SK-N-SH (cell line): ENCODE results near the gene SPRR1B. TPM values are rescaled to one million over a fixed set of nuclear protein-coding genes. Genes with fewer than 3 reads are reported as not detected.
"Not testable (repeated sequence)": the region's sequence is repeated elsewhere in the genome, so short reads cannot be mapped to it uniquely, and the experiment has no call there.

Source experiments
- CTCF ChIA-PET: fragments of 300-600, 350-600 bp; formaldehyde crosslinking; extraction: SDS; loops from one replicate; lab custom pipeline; 2021; lab: Yijun Ruan, JAX
- POLR2A ChIA-PET: fragments of 350-600 bp; sonication (Branson Sonifier 250); formaldehyde crosslinking; extraction: SDS; loops from one replicate; lab custom pipeline; 2020; ENCODE audit warnings: antibody characterized with exemption, inconsistent platforms; lab: Yijun Ruan, JAX
- DNase-seq: peaks from one replicate; pipeline ENCODE4 v3.0.0; 2012
- H2AFZ ChIP-seq: fragments of 200-600 bp; sonication (generic); 2 replicates; pipeline ENCODE4 v1.8.1; 2016; ENCODE audit warnings: antibody characterized with exemption, mild to moderate bottlenecking, low read depth
- H3F3A ChIP-seq: fragments of 200-600 bp; sonication (generic); replicated peaks from 2 replicates; pipeline ENCODE3; 2016; ENCODE audit warnings: antibody characterized with exemption, mild to moderate bottlenecking; ENCODE audit not compliant: insufficient read depth
- H3K27ac ChIP-seq, 2 experiments: fragments of 200-500 bp in 1 of 2; fragments of 200-600 bp in 1 of 2; sonication (Bioruptor generic) in 1 of 2; sonication (generic), shearing (Covaris generic) in 1 of 2; 2 replicates each; pipeline versions ENCODE4 v1.5.1 to v1.6.1; 2014 to 2016; ENCODE audit warnings: low read depth in 2 of 2, inconsistent platforms in 1 of 2, low read length in 1 of 2, mild to moderate bottlenecking in 1 of 2, mixed read lengths in 1 of 2
- H3K27me3 ChIP-seq: fragments of 200-600 bp; sonication (generic), shearing (Covaris generic); 2 replicates; pipeline ENCODE4 v1.6.1; 2016; ENCODE audit warnings: mixed run types; ENCODE audit not compliant: insufficient read depth
- H3K36me3 ChIP-seq, 2 experiments: fragments of 200-500 bp in 1 of 2; fragments of 200-600 bp in 1 of 2; sonication (Bioruptor generic) in 1 of 2; sonication (generic) in 1 of 2; replicated peaks in 1 of 2; 2 replicates each; pipeline versions ENCODE3 to v1.5.1; 2014 to 2016; ENCODE audit warnings: low read length in 1 of 2, mild to moderate bottlenecking in 1 of 2; ENCODE audit not compliant: insufficient read depth in 2 of 2, control insufficient read depth in 1 of 2
- H3K4me1 ChIP-seq, 2 experiments: fragments of 200-500 bp in 1 of 2; fragments of 200-600 bp in 1 of 2; sonication (Bioruptor generic) in 1 of 2; sonication (generic), shearing (Covaris generic) in 1 of 2; 2 replicates each; pipeline versions ENCODE4 v1.5.1 to v1.6.1; 2014 to 2016; ENCODE audit warnings: low read depth in 1 of 2, low read length in 1 of 2, mixed run types in 1 of 2; ENCODE audit not compliant: insufficient read depth in 2 of 2, control insufficient read depth in 1 of 2
- H3K4me2 ChIP-seq: fragments of 200-600 bp; sonication (generic), shearing (Covaris generic); 2 replicates; pipeline ENCODE4 v1.6.1; 2017; ENCODE audit warnings: mixed run types
- H3K4me3 ChIP-seq, 2 experiments: fragments of 200-500 bp in 1 of 2; fragments of 200-600 bp in 1 of 2; sonication (Bioruptor generic) in 1 of 2; sonication (generic), shearing (Covaris generic) in 1 of 2; 2 replicates each; pipeline versions ENCODE4 v1.5.1 to v1.8.1; 2014 to 2016; ENCODE audit warnings: low read depth in 2 of 2, inconsistent platforms in 1 of 2, low read length in 1 of 2, mild to moderate bottlenecking in 1 of 2, mixed read lengths in 1 of 2, moderate library complexity in 1 of 2
- H3K79me2 ChIP-seq: fragments of 200-600 bp; sonication (generic); 2 replicates; pipeline ENCODE4 v1.8.1; 2017; ENCODE audit warnings: mild to moderate bottlenecking; ENCODE audit not compliant: insufficient read depth
- H3K9ac ChIP-seq: fragments of 200-600 bp; sonication (generic); 2 replicates; pipeline ENCODE4 v1.6.1; 2017; ENCODE audit warnings: mixed run types
- H3K9me2 ChIP-seq: fragments of 200-600 bp; sonication (generic); 2 replicates; pipeline ENCODE4 v1.6.1; 2017; ENCODE audit warnings: mixed run types
- H3K9me3 ChIP-seq: fragments of 200-600 bp; sonication (generic); 2 replicates; pipeline ENCODE4 v1.6.1; 2017; ENCODE audit warnings: mixed run types, mild to moderate bottlenecking, moderate library complexity
- H4K20me1 ChIP-seq: fragments of 200-600 bp; sonication (generic); 2 replicates; pipeline ENCODE4 v1.6.1; 2017; ENCODE audit warnings: mild to moderate bottlenecking, mixed run types; ENCODE audit not compliant: insufficient read depth
- CHD2 ChIP-seq: fragments of 150-350 bp; IDR thresholded peaks from 2 replicates; pipeline ENCODE4 v1.6.1; 2018; ENCODE audit warnings: low read length; ENCODE audit not compliant: partially characterized antibody
- CTCF ChIP-seq: fragments of 200-600 bp; sonication (generic); IDR thresholded peaks from 2 replicates; pipeline ENCODE4 v1.6.1; 2017; ENCODE audit warnings: antibody characterized with exemption, mild to moderate bottlenecking, moderate library complexity
- EP300 ChIP-seq, 2 experiments: IDR thresholded peaks; 2 replicates each; pipeline versions ENCODE4 v1.4.0 to v1.6.1; 2012; ENCODE audit warnings: borderline replicate concordance in 1 of 2, low read depth in 1 of 2, low read length in 1 of 2
- EZH2phosphoT487 ChIP-seq: fragments of 200-600 bp; sonication (generic); IDR thresholded peaks from 2 replicates; pipeline ENCODE4 v1.6.1; 2017; ENCODE audit warnings: low read depth, mixed run types, mild to moderate bottlenecking, antibody characterized with exemption, moderate library complexity, borderline replicate concordance
- FOSL2 ChIP-seq: IDR thresholded peaks from 2 replicates; pipeline ENCODE4 v1.4.0; 2012; ENCODE audit warnings: low read depth, mild to moderate bottlenecking, moderate library complexity, borderline replicate concordance
- GABPA ChIP-seq: IDR thresholded peaks from 2 replicates; pipeline ENCODE4 v1.4.0; 2012; ENCODE audit warnings: low read depth, mild to moderate bottlenecking
- GATA2 ChIP-seq: sonication (generic); formaldehyde crosslinking; IDR thresholded peaks from 2 replicates; pipeline ENCODE4 v1.5.0; 2020; ENCODE audit warnings: mild to moderate bottlenecking, missing genetic modification reagents
- IRF3 ChIP-seq: fragments of 150-350 bp; IDR thresholded peaks from 2 replicates; pipeline ENCODE4 v1.6.1; 2016; ENCODE audit warnings: mild to moderate bottlenecking, low read depth, low read length
- MAX ChIP-seq: IDR thresholded peaks from 2 replicates; pipeline ENCODE4 v1.4.0; 2012; ENCODE audit warnings: low read depth
- MXI1 ChIP-seq: IDR thresholded peaks from 2 replicates; pipeline ENCODE4 v1.6.1; 2012; ENCODE audit warnings: mild to moderate bottlenecking, low read depth, low read length, improper control_type of control experiment
- PBX3 ChIP-seq: IDR thresholded peaks from 2 replicates; pipeline ENCODE4; 2012
- POLR2AphosphoS5 ChIP-seq: IDR thresholded peaks from 2 replicates; pipeline ENCODE4 v1.6.1; 2012; ENCODE audit warnings: low read depth, low read length
- RAD21 ChIP-seq: IDR thresholded peaks from 2 replicates; pipeline ENCODE4 v1.6.1; 2012; ENCODE audit warnings: mild to moderate bottlenecking, low read length
- REST ChIP-seq: IDR thresholded peaks from 2 replicates; pipeline ENCODE4 v1.6.1; 2012; ENCODE audit warnings: mild to moderate bottlenecking, low read depth, low read length, moderate library complexity
- SIN3A ChIP-seq: IDR thresholded peaks from 2 replicates; pipeline ENCODE4 v1.6.1; 2012; ENCODE audit warnings: low read depth, mild to moderate bottlenecking, low read length, moderate library complexity, borderline replicate concordance
- SMC3 ChIP-seq: IDR thresholded peaks from 2 replicates; pipeline ENCODE4 v1.6.1; 2012; ENCODE audit warnings: low read depth, low read length, improper control_type of control experiment
- TAF1 ChIP-seq: IDR thresholded peaks from 2 replicates; pipeline ENCODE4 v1.6.1; 2012; ENCODE audit warnings: low read depth, mild to moderate bottlenecking, low read length, moderate library complexity, borderline replicate concordance
- TCF12 ChIP-seq: IDR thresholded peaks from 2 replicates; pipeline ENCODE4 v1.4.0; 2012
- USF1 ChIP-seq: IDR thresholded peaks from 2 replicates; pipeline ENCODE4 v1.4.0; 2012; ENCODE audit warnings: low read depth, borderline replicate concordance
- USF2 ChIP-seq: fragments of 150-350 bp; IDR thresholded peaks from 2 replicates; pipeline ENCODE4 v1.6.1; 2017; ENCODE audit warnings: antibody characterized with exemption, low read length, low read depth, borderline replicate concordance
- WGBS: methylation state at CpG from one replicate; pipeline ENCODE4 v1.1.6; 2017; ENCODE audit warnings: low lambda C conversion rate; 5-methylcytosine and 5-hydroxymethylcytosine counted together
- polyA plus RNA-seq, 3 experiments: library from polyadenylated mRNA; depleted of rRNA; stranded (reverse); fragments of >200 nt; gene quantifications; 2 replicates each; pipeline ENCODE4 v1.2.3, GENCODE V29; 2012

Gene SPRR1B
- polyA plus RNA-seq, 1 of the 3 experiments (the other 2 are of a cell fraction) = not detected

GRCh38 chr1:153049211-153049610, 18.2 kb downstream of the SPRR1B start:
- Histone ChIP-seq H3K27ac (no peak overlapping the region), H3F3A (no peaks in the 10 kb centered on the region), H3K9me2 (peaks cover 5% of the 10 kb centered on the region; the same call in 1 of the 2 replicates), H2AFZ (no peak overlapping the region), H3K4me2 (no peak overlapping the region), H3K9ac (no peak overlapping the region), H3K9me3 (no peaks in the 10 kb centered on the region), H3K79me2 (no peaks in the 10 kb centered on the region), H3K36me3 (no peaks in the 10 kb centered on the region), H4K20me1 (no peaks in the 10 kb centered on the region), H3K4me3 (no peak overlapping the region)
- 0% methylated on average over 2 of the region's 2 CpGs for WGBS
- DNase-seq = no peak
- ChIA-PET POLR2A (no interaction called here), CTCF (no interaction called here)
- no peak for TF ChIP-seq CTCF
- no peak for TF ChIP-seq RAD21
- TF ChIP-seq CHD2 = no peak
- no peak for TF ChIP-seq MAX
- no peak for TF ChIP-seq FOSL2
- TF ChIP-seq EP300 (IDR thresholded peaks at IDR 0.05; ENCODE audit: borderline replicate concordance in 1 of 2, low read depth in 1 of 2, low read length in 1 of 2) = no peak
- no peak for TF ChIP-seq IRF3
- no peak for TF ChIP-seq PBX3
- TF ChIP-seq USF1 = no peak
- TF ChIP-seq GABPA = no peak
- TF ChIP-seq EZH2phosphoT487 = no peak
- no peak for TF ChIP-seq GATA2 (CRISPR knock-in tag)
- TF ChIP-seq TCF12 = no peak
- no peak for TF ChIP-seq MXI1
- TF ChIP-seq SMC3 = no peak
- no peak for TF ChIP-seq USF2
- no peak for TF ChIP-seq TAF1
- TF ChIP-seq SIN3A = no peak
- TF ChIP-seq REST = no peak
- TF ChIP-seq POLR2AphosphoS5 = no peak
- TF ChIP-seq, all 33 proteins: peak for 0
- H3K27me3 ChIP-seq = no peaks in the 10 kb centered on the region; the same call in 1 of the 2 replicates
- no peaks in the 10 kb centered on the region for H3K4me1 ChIP-seq

GRCh38 chr1:153056111-153056510, 25.1 kb downstream of the SPRR1B start:
- H3F3A ChIP-seq, H3K9me2 ChIP-seq, H3K4me1 ChIP-seq, H2AFZ ChIP-seq, H3K9me3 ChIP-seq, H3K4me2 ChIP-seq, H3K9ac ChIP-seq, H3K36me3 ChIP-seq, CTCF ChIA-PET, DNase-seq, H3K4me3 ChIP-seq, POLR2A ChIA-PET, H3K79me2 ChIP-seq, H4K20me1 ChIP-seq, H3K27ac ChIP-seq, H3K27me3 ChIP-seq: not testable (repeated sequence)
- WGBS = 0% methylated on average over 3 of the region's 3 CpGs
